PFSK-1 (cell line): ENCODE measurements around the gene RFT1.

ENCODE experiments used
- REST ChIP-seq, 2 experiments: IDR thresholded peaks; 2 replicates each; pipeline versions ENCODE4 v1.6.1 to v1.8.0; 2011 to 2012; ENCODE audit warnings: low read depth in 2 of 2, low read length in 2 of 2, control low read depth in 1 of 2, inconsistent platforms in 1 of 2, mild to moderate bottlenecking in 1 of 2, moderate library complexity in 1 of 2; ENCODE audit not compliant: insufficient read depth in 1 of 2
- SIN3A ChIP-seq: IDR thresholded peaks from 2 replicates; pipeline ENCODE4 v1.6.1; 2012; ENCODE audit warnings: mild to moderate bottlenecking, low read length, moderate library complexity, borderline replicate concordance; ENCODE audit not compliant: insufficient read depth

GRCh38 chr3:53122933-53123305, 7.3 kb downstream of the RFT1 start:
- TF ChIP-seq SIN3A: no peak
- no peak for TF ChIP-seq REST (IDR thresholded peaks at IDR 0.05; ENCODE audit: insufficient read depth in 1 of 2, low read depth in 2 of 2, low read length in 2 of 2)
